H9 (cell line): Measurements from ENCODE around the gene EXOC8. TPM values are rescaled to one million over a fixed set of nuclear protein-coding genes. Genes with fewer than 3 reads are reported as not detected.

Experiments used
- DNase-seq: peaks from one replicate; pipeline ENCODE4 v3.0.0-alpha.2; 2017
- H2AFZ ChIP-seq: one replicate; pipeline ENCODE4 v1.6.1; 2013; ENCODE audit warnings: mild to moderate bottlenecking, low read length, control low read depth, moderate library complexity
- H2AK5ac ChIP-seq: 2 replicates; pipeline ENCODE4 v1.6.1; 2013; ENCODE audit warnings: low read length, control low read depth, mixed read lengths; ENCODE audit not compliant: insufficient read length
- H2BK120ac ChIP-seq: one replicate; pipeline ENCODE4 v1.6.1; 2013; ENCODE audit warnings: low read depth, mild to moderate bottlenecking, low read length, control low read depth, inconsistent platforms; ENCODE audit not compliant: poor library complexity, severe bottlenecking
- H2BK12ac ChIP-seq: 2 replicates; pipeline ENCODE4 v1.6.1; 2013; ENCODE audit warnings: low read length, control low read depth, mixed read lengths, low read depth; ENCODE audit not compliant: insufficient read length
- H2BK15ac ChIP-seq: 2 replicates; pipeline ENCODE4 v1.6.1; 2013; ENCODE audit warnings: low read depth, low read length, control low read depth
- H2BK20ac ChIP-seq: one replicate; pipeline ENCODE4 v1.6.1; 2013; ENCODE audit warnings: low read depth, mild to moderate bottlenecking, low read length, control low read depth, inconsistent platforms; ENCODE audit not compliant: poor library complexity, severe bottlenecking
- H2BK5ac ChIP-seq: 2 replicates; pipeline ENCODE4 v1.6.1; 2013; ENCODE audit warnings: low read length, control low read depth, mixed read lengths; ENCODE audit not compliant: insufficient read length
- H3K14ac ChIP-seq: 2 replicates; pipeline ENCODE4 v1.6.1; 2013; ENCODE audit warnings: low read length, control low read depth; ENCODE audit not compliant: insufficient read depth
- H3K18ac ChIP-seq: 2 replicates; pipeline ENCODE4 v1.6.1; 2013; ENCODE audit warnings: low read depth, mild to moderate bottlenecking, mixed read lengths, low read length, control low read depth; ENCODE audit not compliant: insufficient read length
- H3K23ac ChIP-seq: 2 replicates; pipeline ENCODE4 v1.6.1; 2013; ENCODE audit warnings: low read length, control low read depth, mixed read lengths, low read depth; ENCODE audit not compliant: insufficient read length
- H3K23me2 ChIP-seq: 2 replicates; pipeline ENCODE4 v1.6.1; 2013; ENCODE audit warnings: low read depth, mild to moderate bottlenecking, mixed read lengths, low read length, control low read depth; ENCODE audit not compliant: insufficient read length, poor library complexity, severe bottlenecking
- H3K27ac ChIP-seq: 2 replicates; pipeline ENCODE4 v1.5.1; 2013; ENCODE audit warnings: low read length, control low read depth, mixed read lengths, low read depth; ENCODE audit not compliant: insufficient read length
- H3K27me3 ChIP-seq: 2 replicates; pipeline ENCODE4 v1.6.1; 2013; ENCODE audit warnings: low read length, control low read depth, inconsistent platforms; ENCODE audit not compliant: insufficient read depth
- H3K4ac ChIP-seq: 2 replicates; pipeline ENCODE4 v1.6.1; 2013; ENCODE audit warnings: low read depth, mild to moderate bottlenecking, control low read depth, inconsistent platforms, low read length, moderate library complexity
- H3K4me1 ChIP-seq: 2 replicates; pipeline ENCODE4 v1.6.1; 2013; ENCODE audit warnings: low read length, control low read depth, inconsistent platforms; ENCODE audit not compliant: insufficient read depth
- H3K4me2 ChIP-seq: 2 replicates; pipeline ENCODE4 v1.6.1; 2013; ENCODE audit warnings: low read length, control low read depth, mixed read lengths; ENCODE audit not compliant: insufficient read length, insufficient read depth
- H3K56ac ChIP-seq: 2 replicates; pipeline ENCODE4 v1.6.1; 2013; ENCODE audit warnings: low read depth, mild to moderate bottlenecking, mixed read lengths, low read length, control low read depth; ENCODE audit not compliant: insufficient read length
- H3K79me1 ChIP-seq: 2 replicates; pipeline ENCODE4 v1.6.1; 2013; ENCODE audit warnings: low read depth, mild to moderate bottlenecking, moderate library complexity, low read length, control low read depth, inconsistent platforms; ENCODE audit not compliant: insufficient read depth, poor library complexity, severe bottlenecking
- H3K79me2 ChIP-seq: 2 replicates; pipeline ENCODE4 v1.6.1; 2013; ENCODE audit warnings: low read length, control low read depth, inconsistent platforms; ENCODE audit not compliant: insufficient read depth
- H3K9ac ChIP-seq: 2 replicates; pipeline ENCODE4 v1.6.1; 2013; ENCODE audit warnings: low read length, control low read depth, mixed read lengths; ENCODE audit not compliant: insufficient read length; ENCODE audit errors: extremely low read depth
- H3K9me3 ChIP-seq: one replicate; pipeline ENCODE4 v1.6.1; 2013; ENCODE audit warnings: low read depth, low read length, inconsistent platforms; ENCODE audit not compliant: control insufficient read depth
- H3T11ph ChIP-seq: one replicate; pipeline ENCODE4 v1.6.1; 2013; ENCODE audit warnings: mild to moderate bottlenecking, low read length, control low read depth, inconsistent platforms
- H4K20me1 ChIP-seq: one replicate; pipeline ENCODE4 v1.6.1; 2013; ENCODE audit not compliant: control insufficient read depth, insufficient read length, insufficient read depth
- H4K5ac ChIP-seq: 2 replicates; pipeline ENCODE4 v1.6.1; 2013; ENCODE audit warnings: low read depth, mild to moderate bottlenecking, mixed read lengths, low read length, control low read depth; ENCODE audit not compliant: insufficient read length
- H4K8ac ChIP-seq: replicated peaks from 2 replicates; pipeline ENCODE4 v1.6.1; 2013; ENCODE audit warnings: low read length, control low read depth, mixed read lengths, low read depth; ENCODE audit not compliant: insufficient read length
- H4K91ac ChIP-seq: 2 replicates; pipeline ENCODE4 v1.6.1; 2013; ENCODE audit warnings: low read depth, mild to moderate bottlenecking, moderate library complexity, mixed read lengths, low read length, control low read depth; ENCODE audit not compliant: insufficient read length
- H3K27ac Mint-ChIP-seq, 3 experiments: 2 replicates in 2 of 3; 3 replicates in 1 of 3; pipeline ENCODE4 v1.8.0; 2020 to 2021; ENCODE audit warnings: mixed read lengths in 3 of 3, mild to moderate bottlenecking in 1 of 3, moderate library complexity in 1 of 3
- H3K27me3 Mint-ChIP-seq: 2 replicates; pipeline ENCODE4 v1.8.0; 2021; ENCODE audit warnings: low read depth, mild to moderate bottlenecking, moderate library complexity, mixed read lengths
- H3K36me3 Mint-ChIP-seq, 3 experiments: 2 replicates in 2 of 3; 3 replicates in 1 of 3; pipeline ENCODE4 v1.8.0; 2020 to 2021; ENCODE audit warnings: low read depth in 3 of 3, mixed read lengths in 3 of 3; ENCODE audit not compliant: insufficient read depth in 1 of 3
- H3K4me1 Mint-ChIP-seq, 2 experiments: 2 replicates each; pipeline ENCODE4 v1.8.0; 2020; ENCODE audit warnings: mixed read lengths in 2 of 2
- H3K4me3 Mint-ChIP-seq, 2 experiments: 2 replicates in 1 of 2; 3 replicates in 1 of 2; pipeline ENCODE4 v1.8.0; 2020 to 2021; ENCODE audit warnings: mild to moderate bottlenecking in 2 of 2, mixed read lengths in 2 of 2, moderate library complexity in 1 of 2
- H3K9me3 Mint-ChIP-seq, 2 experiments: 2 replicates in 1 of 2; 3 replicates in 1 of 2; pipeline ENCODE4 v1.8.0; 2020; ENCODE audit warnings: mild to moderate bottlenecking in 2 of 2, mixed read lengths in 2 of 2, moderate library complexity in 1 of 2
- CTCF ChIP-seq: fragments of 200-600 bp; sonication (generic); conservative IDR thresholded peaks from 3 replicates; pipeline ENCODE4 v1.8.0; 2021; ENCODE audit warnings: antibody characterized with exemption, mild to moderate bottlenecking
- WGBS: extraction: QIAGEN DNeasy Blood & Tissue Kit; methylation state at CpG from one replicate; pipeline ENCODE4 v1.1.7; 2013; ENCODE audit warnings: missing lambda C conversion rate, low lambda C conversion rate, mixed read lengths; ENCODE audit not compliant: insufficient read length; ENCODE audit errors: extremely low coverage; 5-methylcytosine and 5-hydroxymethylcytosine counted together
- total RNA-seq: library from RNA; stranded (reverse); gene quantifications from 2 replicates; pipeline ENCODE4 v1.2.1, GENCODE V29; 2021

Gene EXOC8
- total RNA-seq, 1 experiment from 2014 or later: 10.8 TPM

- no CpG with 5 or more reads among the region's 4 CpGs for WGBS
- Histone ChIP-seq H4K8ac (no peak overlapping the region), H3K9me3 (no peaks in the 10 kb centered on the region), H3K9ac (no peak overlapping the region), H3K23me2 (no peaks in the 10 kb centered on the region), H2BK5ac (no peak overlapping the region), H2BK15ac (no peak overlapping the region), H3K4ac (no peak overlapping the region), H4K5ac (no peak overlapping the region), H2BK20ac (no peak overlapping the region), H4K20me1 (no peaks in the 10 kb centered on the region), H2BK12ac (no peak overlapping the region), H3K4me2 (no peak overlapping the region), H3K18ac (no peak overlapping the region), H2AK5ac (no peak overlapping the region), H3K4me1 (no peaks in the 10 kb centered on the region), H3K56ac (no peak overlapping the region), H3T11ph (no peak overlapping the region), H3K23ac (no peak overlapping the region), H3K14ac (no peak overlapping the region), H3K27me3 (no peaks in the 10 kb centered on the region), H3K79me1 (no peaks in the 10 kb centered on the region), H3K27ac (no peak overlapping the region), H4K91ac (no peak overlapping the region), H3K79me2 (no peaks in the 10 kb centered on the region), H2AFZ (no peak overlapping the region), H2BK120ac (no peak overlapping the region)
- Mint-ChIP-seq H3K27me3 (no peaks in the 10 kb centered on the region), H3K4me1 (no peaks in the 10 kb centered on the region), H3K4me3 (no peak overlapping the region), H3K36me3 (peaks cover 0 to 8% (median 2%) of the 10 kb centered on the region in 3 experiments; a peak in 5 of 7 replicates), H3K27ac (no peak overlapping the region; a peak in 1 of 7 replicates), H3K9me3 (no peaks in the 10 kb centered on the region)
- peak; percentile 86 for TF ChIP-seq CTCF
- no peak for DNase-seq
Observed at GRCh38 chr1:231357831-231358354, 20.2 kb upstream of the EXOC8 start.
